Stimulated activated naive CD4-positive, alpha-beta T cell (primary cell): ENCODE data around the gene CHST15.
"Not testable (repeated sequence)": the region's sequence is repeated elsewhere in the genome, so short reads cannot be mapped to it uniquely, and the experiment has no call there.

Experiments
- DNase-seq, 6 experiments: peaks; one replicate each; lab custom pipeline; 2025; lab: John Stamatoyannopoulos, UW

Gene CHST15

DNA sequence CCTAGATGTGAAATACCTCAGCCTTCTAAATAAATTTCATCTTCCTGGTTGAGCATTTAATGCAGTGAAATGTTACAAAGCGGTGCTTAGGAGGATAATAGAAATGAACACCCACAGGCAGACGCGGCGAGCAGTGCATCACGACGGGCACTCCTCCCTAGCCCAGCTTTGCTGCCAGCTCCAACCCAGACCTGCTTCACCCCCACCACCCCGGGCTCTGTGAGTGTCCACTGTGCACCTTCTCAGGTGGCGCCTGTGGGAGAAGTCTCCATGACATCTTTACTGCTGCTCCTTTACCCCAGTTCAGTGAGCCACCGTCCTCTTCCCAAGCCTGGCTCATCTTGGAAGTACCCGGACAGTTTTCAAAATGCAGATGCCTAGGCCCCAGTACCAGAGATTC lies 5.2 kb upstream of the CHST15 start:
- DNase-seq, result no peak

DNA sequence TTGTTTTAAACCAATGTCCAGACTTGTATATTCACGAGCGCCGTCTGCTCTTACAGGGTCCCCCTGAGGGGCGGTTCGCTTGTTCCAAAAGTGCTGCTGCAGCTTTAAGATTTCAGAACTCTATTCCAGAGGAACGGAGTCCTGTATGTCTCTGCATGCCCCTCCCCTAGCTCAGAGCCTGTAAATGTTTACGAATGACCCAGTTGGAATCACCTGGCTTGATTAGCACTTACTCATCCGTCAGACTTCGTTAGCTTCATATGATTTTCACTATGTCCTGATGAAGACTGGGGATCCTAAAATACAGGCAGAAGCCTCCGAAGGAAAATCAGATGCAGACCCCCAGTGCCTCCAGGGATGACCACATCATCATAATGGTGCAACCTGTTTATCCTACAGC lies 4.5 kb upstream of the CHST15 start:
- DNase-seq, result no peak

DNA sequence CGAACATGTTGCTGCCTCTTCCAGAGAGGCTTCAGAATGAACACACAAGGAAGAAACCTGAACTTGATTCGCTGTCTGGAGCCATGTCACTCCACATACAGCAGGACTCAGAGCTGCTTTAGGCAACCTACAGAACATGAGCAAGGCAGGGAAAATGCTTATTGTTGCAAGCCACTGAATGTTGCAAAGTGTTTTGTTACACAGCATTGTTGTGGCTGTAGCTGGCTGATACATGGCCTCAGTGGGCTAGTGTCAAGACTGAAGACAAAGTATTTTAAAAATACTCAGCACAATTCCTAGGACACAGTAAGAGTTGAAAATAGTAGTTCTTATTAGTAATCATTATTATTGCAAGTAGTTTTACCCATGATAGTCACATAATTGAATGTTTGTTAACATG lies 3.1 kb upstream of the CHST15 start:
- no peak for DNase-seq

DNA sequence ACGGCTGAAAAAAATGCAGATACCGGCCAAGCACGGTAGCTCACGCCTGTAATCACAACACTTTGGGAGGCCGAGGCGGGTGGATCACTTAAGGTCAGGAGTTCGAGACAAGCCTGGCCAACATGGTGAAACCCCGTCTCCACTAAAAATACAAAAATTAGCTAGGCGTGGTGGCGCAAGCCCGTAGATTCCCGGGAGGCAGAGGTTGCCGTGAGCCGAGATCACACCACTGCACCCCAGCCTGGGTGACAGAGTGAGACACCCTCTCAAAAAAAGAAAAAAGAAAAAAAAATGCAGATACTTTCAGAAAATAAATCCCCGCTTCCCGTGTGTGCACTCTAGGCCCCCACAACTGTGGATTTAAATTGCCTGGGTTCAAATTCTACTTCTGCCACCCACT lies 2.4 kb upstream of the CHST15 start:
- DNase-seq, result not testable (repeated sequence)

DNA sequence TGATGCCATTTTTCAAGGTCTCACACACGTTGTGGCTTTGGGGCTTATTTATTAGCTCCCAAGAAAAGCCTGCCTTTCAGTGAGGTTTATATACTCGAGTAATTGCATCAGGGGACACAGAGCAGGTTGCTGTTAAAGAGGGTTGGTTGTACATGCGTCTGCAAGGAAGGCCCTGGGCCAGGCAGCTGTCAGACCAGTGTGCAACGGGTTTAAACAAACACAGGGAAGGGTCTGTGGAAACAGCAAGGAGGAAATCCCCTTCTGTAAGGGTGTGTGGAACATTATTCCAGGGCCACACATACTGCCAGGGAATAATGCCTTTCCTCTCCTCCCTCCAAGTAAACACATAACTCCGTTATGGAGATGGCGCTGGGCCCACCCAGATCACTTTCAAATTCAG lies 1.7 kb upstream of the CHST15 start:
- no peak for DNase-seq

DNA sequence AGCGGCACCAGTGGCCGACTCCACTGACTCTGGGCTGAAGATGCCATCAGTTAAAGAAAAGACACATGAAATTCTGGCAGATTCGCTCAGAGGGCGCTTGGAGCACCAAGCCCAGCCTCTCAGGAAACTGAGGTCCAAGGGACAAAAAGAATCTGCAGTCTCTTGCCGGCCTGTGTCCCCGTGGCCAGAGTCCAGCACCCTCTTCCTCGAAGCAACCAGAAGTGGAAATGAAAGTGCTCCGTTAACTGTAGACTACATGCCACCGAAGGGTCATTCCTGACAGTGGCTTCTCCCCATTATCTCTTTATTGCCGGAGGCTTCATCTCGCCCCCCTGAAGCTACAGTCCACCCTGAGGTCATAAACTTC lies 1.0 kb upstream of the CHST15 start:
- no peak for DNase-seq

DNA sequence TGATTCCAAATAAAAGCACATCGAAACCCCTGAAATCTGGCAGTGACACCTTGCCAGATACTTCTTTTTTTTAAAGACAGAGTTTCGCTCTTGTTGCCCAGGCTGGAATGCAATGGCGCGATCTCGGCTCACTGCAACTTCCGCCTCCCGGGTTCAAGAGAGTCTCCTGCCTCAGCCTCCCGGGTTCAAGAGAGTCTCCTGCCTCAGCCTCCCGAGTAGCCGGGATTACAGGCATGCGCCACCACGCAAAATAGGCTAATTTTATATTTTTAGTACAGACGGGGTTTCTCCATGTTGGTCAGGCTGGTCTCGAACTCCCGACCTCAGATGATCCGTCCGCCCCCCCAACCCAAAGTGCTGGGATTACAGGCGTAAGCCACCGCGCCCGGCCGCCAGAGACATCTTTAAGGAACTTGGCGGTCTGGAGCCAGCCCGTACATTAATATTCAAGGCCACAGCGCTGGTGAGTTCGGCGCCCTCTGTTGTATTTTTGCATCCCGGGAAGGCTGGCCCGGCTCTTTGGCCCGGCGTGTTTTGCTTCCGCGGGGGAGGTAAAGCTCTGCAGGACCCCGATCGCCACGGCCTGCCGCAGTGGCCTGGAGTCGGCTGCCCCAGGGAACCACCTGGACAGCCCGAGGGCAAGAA lies 498 bp upstream of the CHST15 start:
- not testable (repeated sequence) for DNase-seq

DNA sequence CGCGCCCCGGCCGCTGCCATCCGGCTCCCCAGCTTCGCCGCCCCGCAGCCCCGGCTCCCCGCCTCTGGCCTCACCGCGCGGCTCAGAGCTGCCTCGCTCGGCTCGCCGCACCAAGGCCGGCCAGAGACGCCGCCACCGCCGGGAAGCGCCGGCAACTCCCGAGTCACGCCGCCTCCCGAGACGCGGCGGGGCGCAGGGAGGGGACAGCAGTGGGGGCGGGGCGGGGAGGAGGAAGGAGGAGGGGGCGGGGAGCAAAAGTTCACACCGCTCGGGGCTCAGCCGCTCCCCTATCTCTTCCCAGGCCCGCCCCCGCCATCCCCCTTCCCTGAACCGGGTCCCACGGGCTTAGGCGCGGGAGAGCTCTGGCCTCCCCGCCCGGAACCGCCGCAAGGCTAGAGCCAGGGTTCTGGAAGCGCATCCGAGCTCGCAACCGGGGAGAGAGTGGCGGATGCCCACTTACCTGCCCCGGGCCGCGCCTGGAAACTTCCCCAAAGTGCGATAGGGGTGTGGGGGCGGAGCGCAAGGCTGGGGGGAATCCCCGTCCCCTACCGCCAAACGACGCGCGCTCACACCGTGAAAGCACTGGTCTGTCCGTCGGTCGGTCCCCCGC lies 1.0 kb downstream of the CHST15 start:
- peak in 3 of 6 experiments; percentile 12 to 20 (median 18) for DNase-seq

DNA sequence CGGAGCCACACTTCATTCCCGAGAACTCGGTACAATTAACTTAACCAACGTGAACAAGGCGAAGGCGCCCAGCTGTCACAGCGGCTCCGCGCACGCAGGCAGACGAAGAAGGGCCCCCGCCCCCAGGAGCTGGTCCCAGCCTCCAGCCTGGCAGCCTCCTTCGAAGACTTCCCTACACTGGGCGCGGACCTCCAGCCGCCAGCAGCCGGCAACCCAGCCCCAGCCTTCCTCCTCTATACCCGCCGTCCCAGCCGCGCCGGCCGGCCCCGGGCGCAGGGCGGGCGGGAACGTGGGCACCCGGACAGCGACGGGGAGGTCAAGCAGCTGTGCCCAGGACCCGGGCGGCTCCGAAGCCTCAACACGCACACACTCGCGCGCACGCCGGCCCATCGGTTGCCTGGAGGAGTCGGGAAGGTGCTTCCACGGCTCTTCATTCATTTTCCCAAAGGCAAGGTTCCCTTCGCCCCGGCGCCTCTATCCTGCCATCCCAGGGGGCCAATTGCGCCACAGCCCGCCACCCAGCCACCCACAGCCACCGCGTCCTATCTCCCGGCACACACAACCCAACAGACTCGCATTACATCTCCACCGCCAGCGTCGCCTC lies 1.6 kb downstream of the CHST15 start:
- DNase-seq, result no peak

DNA sequence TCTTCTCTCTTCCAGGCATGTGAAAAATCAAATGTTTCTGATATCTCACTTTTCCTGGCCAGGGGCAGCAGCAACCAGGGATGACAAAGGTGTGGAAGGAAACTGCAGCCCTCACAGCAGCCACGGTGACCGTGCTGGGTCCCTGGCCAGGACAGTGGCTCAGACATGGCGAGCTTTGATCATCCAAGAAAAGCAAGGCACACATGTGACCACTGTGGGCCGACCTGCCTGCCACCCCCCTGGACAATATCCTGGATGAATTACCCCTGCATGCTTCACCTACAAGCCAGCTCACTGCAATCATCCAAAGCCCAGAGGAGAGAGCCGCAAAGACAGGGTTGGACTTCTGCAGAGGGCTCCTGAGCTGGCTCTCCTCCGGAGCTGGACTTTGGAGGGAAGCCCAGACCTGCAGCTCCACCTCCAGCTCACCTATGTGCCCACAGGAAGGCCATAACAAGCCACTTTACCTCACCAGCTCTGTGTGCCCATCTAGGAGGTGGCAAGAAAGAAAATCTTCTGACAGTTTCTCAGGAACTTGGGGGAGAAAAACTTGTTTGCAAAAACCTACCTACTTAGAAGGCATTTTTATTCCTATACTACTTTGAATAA lies 2.7 kb downstream of the CHST15 start:
- no peak for DNase-seq

DNA sequence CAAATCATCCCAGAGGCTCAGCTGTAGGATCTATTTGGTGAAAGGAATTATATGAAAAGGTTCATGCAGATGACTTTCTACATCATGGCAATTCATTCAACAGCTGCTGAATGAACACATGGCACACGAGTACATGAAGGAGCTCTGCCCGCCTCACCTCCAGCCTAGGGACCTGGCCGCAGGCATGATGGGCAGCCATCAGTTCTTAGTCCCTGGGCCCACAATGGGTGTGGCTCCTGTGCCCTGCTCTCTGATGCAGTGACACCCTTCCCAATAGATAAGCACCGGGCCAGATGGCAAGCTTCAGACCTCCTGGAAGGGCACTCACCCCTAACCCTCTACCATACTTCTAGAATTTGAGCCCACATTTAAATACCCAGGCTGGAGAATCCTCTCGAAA lies 3.5 kb downstream of the CHST15 start:
- DNase-seq, result no peak

DNA sequence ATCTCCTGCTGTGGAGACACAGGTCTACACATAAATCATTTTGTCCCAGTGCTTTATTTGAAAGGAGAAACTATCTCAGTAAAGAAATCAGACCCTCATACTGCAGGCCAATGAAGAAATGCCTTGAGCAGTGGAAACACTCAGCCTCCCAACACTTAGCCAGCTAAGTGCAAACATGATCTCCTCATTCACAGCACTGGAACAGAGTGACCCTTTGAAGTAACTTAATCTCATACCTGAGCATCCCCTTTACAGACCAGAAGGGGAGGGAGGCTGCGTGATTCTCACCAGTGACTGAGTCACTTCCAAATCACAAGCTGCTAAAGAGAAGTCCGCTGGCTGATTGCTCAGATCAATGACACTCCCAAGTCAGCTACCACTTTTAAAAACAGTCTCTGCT lies 4.5 kb downstream of the CHST15 start:
- no peak for DNase-seq

DNA sequence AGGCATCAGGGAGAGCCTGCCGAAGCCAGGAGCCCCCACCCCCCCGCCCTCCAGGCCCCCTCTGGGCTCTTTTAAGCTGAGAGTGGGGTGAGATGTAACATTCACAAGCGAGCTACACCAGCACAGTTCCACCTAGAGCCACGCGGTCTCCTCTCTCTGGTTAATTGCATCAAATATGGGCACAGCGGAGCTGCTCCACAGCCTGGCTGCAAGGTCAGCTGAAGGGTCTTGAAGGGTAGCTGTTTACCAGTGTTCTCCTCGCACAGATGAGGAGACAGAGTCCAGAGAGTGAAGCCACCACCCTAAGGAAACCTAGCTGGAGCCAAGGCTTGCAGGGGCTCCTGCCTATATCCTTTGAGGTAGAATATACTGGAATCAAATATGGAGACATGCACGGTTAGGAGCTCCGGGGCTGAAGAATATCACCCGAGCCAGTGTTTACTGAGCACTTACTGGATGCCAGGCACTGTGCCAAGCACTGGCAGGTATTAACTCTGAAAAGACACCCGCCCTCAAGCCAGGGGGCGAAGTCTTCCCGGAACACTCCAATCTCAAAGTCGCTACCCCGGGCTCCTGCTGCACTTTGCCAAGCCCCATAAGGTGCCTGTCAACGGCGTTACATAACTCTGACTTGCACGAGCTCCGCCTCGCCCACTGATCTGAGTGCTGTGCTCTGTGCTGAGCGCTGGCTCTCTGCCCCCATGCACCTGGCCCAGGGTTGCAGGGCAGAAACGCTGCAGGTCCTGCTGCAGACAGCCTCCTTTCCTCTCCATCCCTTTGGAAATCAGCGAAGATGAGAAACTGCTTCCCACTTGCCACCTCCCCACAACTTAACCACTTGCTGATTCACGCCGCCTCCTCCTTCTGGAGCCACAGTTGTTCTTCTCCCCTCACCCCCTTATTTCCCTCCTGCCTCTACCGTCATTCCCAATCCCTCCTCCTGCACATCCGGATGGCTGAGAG lies 5.4 kb downstream of the CHST15 start:
- no peak for DNase-seq

DNA sequence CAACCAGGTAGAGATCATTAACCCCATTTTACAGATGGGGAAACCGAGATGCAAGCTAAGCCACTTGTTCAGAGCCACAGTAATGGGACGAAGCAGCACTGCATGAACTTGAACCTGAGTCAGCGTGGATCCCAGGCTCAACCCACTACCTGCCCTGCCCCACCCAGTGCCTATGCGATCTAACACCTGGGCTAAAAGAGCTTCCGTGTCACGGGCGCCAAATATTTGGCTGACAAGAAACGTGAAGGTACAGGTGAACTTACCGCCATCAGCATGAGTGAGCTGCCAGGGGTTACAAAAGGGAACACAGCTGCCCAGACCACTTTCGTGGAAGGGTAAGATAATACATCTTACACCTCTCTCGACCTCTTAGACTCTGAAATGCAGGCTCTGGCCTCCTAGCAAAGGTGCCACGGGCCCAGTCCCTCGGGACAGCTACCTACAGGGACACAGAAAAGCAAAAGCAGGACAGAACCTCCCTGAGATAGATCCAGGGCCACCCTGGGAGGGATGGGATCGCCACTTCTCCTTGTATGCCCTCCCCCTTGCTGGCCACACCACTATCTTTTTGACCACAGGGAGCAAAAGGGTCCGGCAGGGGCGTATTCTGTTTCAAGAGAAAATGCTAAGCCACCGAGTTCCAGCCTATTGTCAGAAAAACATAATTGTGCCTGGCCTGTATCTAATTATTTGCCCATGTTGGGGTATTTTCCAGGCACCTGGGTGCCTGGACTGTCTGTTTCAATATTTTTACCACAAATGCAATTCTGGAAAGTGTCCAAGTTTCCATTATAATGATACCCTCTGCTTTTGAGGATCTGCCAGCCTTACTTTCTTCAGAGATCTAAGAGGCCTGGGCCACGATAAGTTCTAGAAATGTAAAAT lies 6.4 kb downstream of the CHST15 start:
- DNase-seq, result no peak

DNA sequence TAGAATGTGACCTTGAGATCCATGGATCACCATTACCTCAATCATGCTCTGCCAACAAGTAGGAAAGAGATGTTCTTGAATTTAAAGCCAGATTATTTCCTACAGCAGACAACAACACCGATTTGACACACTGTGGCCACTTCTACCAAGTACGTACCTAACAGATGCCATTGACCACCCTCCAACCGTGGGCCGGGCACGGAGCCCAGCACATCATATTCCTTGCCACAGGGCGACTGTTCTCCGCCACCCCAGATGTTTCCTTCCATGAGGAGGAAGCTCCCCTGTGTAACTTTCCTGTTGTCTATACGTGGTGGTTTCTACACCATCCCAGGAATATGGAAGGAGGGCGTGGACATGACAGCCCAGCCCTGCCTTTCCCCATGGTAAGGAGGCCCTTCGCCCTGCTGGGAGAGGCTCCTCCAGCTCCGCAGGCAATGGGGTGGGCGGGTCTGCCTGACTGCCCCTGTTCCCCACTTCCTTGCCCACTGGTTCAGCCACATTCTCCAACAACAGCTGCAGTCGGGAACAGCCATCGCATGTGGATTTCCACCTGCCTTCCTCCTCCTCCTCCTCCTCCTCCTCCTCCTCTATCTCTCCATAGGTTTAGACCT lies 7.2 kb downstream of the CHST15 start:
- DNase-seq, result no peak

DNA sequence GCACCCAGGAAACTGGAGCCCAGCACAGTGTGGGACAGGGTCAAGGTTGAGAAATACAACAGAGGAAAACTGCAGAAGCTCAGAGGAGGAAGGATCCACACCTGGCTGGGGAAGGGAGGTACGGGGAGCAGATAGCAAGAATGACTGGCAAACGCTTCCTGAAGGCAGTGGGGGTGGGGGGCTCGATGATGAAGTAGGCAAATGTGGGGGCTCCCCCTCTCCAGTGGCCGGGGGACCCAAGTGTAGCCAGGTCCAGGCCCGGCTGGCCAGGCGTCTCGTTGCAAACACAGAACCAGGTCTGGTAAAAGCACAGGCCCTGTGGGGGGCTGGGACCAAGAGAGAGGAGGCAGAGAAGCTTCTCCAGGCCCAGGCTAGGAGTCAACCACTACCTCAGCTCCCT lies 7.7 kb downstream of the CHST15 start:
- no peak for DNase-seq

DNA sequence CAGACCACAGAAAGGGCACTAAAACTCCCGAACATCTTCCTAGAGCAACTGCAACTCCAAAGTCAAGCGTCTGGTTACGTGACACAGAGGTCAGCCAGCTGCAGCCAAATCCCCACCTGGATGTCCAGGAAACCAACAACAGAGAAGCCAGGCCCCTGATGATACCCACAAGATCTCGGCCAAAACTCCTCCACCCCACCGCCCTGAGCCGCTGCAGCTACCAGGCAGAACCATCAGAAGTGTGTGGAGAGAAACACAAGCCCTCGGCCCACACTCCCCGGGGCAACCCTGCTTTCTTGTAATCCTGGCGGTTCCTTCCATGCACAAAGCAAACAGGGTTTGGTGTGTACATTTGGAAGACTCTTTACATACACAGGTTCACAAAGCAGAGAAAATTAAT lies 8.7 kb downstream of the CHST15 start:
- no peak for DNase-seq

DNA sequence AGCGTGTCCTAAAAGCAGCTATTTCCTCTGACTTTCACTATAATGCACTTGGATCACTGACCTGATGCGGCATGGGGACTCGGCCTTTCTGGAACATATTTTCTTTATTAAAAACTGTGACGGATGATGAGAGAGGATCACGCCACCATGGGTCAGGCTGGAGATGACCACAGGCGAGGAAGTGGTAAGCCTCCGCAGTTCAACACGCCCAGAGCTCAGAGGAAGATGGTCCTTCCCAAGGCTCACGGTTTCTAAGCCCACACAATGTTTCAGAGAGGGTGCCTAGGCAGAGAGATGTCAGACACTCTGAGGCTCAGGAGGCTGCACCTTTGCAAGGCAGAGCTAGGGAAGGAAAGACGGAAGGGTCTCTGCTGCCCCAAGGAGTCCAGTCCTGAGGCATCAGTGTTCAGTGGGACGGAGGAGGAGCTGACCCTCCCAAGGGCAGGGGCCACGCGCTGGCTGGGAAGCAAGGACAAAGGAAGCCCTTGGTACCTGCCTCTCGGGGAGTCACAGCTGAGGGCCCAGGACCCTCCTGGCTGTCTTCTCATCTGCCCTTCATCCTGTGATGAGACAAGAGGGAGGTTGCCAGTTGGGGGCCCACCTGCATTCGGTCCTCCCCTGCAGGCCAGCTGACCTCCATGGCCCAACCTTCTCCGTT lies 9.5 kb downstream of the CHST15 start:
- no peak for DNase-seq

DNA sequence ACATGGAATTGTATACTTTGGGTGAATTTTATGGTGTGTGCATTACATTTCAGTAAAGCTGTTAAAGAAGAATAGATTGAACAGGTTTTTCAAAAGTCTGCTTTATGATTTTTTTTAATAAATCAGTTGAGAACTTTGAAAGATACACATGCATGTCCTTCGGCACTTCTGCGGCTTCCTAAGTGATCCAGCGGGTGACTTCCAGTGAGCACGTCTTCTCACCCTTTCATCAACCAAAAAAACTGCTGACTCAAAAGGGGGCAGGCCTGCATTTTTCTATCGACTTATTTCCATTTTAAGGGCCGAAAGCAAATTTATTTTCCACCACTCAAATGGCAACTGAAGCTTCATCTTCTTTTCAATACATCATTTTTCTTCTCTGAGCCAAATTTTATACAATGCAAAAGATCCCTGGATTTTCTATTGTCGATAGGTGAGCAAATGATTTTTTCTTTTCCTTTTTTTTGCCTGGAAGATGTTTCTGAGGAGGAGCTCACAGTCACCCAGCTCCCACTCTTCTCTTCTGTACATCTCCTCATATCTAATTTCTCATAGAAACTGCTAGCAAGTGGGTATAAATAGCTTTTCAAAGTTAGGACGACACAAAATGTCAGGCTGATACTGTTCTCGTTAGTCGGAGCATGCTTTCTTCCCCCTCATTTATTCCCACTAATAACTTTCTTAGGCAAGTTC lies 10.2 kb downstream of the CHST15 start:
- no peak for DNase-seq

DNA sequence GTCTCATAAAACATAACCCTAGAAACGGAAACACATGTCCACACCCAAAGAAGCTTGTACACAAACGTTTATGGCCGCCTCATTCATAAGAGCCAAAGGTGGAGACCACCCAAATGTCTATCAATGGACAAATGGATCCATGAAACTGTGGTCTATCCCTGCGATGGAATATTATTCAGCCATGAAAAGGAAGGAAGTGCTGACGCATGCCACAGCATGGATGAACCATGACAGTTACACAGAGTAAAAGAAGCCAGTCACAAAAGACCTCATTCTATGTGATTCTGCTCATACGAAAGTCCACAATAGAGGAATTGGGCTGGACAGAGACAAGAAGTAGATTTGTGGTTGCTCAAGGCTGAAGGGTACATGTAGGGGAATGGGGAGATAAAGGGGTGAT lies 10.8 kb downstream of the CHST15 start:
- DNase-seq, result no peak
